GM21619 (cell line): ENCODE data around the gene MACROD2.
"Not testable (repeated sequence)": the region's sequence is repeated elsewhere in the genome, so short reads cannot be mapped to it uniquely, and the experiment has no call there.

ENCODE experiments used
- ATAC-seq: cut with Tn5 transposase; IDR thresholded peaks from one replicate; pipeline ENCODE4 v1.9.1; 2021; ENCODE audit not compliant: unreplicated experiment

The MACROD2 gene

DNA sequence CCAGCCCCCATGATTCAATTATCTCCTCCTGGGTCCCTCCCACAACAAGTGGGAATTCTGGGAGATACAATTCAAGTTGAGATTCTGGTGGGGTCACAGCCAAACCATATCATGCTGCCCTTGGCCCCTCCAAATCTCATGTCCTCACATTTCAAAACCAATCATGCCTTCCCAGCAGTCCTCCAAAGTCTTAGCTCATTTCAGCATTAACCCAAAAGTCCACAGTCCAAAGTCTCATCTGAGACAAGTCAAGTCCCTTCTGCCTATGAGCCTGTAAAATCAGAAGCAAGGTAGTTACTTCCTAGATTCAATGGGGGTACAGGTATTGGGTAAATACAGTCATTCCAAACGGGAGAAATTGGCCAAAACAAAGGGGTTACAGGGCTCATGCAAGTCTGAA, 1021.6 kb downstream of the MACROD2 start:
- not testable (repeated sequence) for ATAC-seq

DNA sequence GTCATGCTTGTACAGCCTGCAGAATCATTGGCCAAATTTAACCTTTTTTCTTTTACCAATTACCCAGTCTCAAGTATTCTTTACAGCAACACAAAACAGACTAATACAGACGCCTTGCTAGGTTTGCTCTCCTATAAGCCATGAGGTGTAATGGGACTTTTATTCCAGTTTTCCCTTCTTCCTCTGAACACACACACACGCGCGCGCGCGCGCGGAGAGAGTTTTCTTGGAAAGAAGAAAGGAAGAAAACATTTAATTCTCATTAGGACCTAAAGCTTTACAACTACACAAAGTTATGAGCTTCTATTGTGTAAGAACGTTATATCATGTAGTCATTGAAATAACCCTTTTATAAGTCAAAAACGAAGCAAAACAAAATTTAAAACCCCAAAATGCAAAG, 1023.6 kb downstream of the MACROD2 start:
- no peak for ATAC-seq

DNA sequence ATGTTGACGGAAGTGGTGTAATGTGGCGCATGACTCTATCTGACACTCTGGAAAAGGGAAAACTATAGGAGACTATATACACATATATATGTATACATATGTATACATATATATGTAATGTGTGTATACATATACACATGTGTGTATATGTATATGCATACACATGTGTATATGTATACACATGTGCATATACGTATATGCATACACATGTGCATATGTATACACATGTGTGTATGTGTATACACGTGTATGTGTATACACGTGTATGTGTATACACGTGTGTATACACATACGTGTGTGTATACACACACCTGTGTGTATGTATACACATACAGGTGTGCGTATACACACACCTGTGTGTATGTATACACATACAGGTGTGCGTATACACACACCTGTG, 1025.5 kb downstream of the MACROD2 start:
- ATAC-seq = no peak

DNA sequence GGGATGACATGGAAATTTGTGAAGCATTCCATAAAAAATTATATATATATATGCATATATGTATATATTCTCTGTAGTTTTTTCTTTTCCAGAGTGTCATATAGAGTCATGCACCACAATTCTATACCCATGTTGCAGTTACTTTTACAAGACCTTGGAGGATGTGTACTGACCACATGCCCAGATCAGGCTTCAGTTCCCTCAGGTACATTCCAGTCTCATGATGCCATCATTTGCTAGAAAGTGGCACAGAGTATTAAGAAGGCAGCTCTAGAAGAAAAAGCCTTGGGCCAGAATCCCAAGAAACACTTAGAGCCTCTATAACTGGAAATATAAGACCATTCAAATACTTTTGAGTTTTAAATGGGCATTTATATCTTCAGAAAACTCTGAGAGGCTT, 1027.6 kb downstream of the MACROD2 start:
- no peak for ATAC-seq

DNA sequence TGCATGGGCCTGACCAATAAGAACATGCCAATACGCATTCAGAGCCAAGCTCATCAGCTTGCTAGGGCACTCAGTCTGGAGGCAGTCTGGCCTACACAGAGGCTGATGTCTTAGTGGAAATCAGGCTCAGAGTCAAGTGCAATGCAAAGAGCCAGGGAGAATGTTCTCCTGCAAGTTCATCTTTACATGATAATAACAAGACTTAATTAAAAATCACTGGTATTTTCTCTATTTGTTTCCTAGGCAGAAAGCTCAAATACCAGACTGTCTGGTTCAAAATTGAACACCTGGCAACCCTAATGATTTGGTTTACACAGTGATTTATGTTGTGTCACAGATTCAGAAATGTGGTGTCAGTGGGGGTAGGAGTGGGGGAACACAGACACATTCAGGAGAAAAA, 1031.4 kb downstream of the MACROD2 start:
- ATAC-seq = no peak

DNA sequence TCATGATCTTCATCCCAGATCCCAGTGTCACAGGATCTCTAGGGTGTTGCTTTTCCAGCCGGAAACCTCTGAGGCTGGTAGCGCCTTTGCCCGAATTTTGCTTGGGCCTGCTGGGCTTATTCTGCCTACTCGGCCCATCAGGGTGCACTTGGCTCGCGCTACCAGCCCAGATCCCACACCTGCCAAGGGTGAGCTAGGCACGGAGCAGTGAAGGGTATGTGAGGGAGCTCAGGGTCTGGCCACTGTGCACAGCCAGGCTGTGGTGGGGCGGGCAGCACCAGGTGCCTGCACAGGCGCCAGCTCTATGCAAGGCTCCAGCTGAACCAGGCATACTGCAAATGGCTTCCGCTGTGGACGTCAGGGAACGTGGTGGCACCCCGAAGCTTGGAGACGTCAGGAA, 1035.5 kb downstream of the MACROD2 start:
- no peak for ATAC-seq

DNA sequence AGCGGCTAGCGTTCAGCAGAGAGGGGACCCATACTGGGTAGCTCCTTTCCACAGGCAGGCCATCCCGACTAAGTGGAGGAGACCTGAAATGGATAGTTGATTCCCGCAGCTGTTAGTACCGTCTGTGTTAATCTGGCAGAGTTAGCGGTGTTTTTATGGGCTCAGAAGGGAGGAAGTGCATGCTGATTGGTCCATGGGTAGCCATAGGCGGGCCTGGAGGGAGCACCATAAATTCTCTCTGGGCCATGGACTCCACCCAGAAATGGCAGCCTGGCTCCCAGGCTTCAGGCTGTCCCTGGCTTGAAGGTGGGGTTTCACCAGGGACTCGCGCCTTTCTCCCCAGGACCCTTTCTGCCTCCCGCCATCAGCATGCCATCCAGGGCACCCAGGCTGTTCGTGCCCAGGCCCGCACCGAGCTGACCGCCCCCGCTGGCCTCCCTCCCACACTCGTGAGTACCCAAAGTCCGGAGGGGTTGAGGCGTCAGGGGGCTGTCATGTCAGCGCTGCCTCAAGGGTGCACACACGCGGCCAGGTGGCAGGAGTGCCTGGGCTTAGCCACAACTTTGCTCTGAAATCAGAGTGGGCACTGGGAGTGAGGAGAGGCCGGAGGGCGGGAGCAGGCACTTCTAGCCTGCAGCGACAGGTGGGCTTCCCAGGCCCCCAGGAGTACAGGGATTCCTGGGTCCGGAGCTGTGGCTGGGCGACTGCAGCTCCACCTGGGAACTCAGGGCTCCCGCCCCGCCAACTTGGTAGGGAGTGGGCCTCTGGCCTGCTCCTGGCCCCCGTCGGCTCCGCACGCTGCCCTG, 1036.4 kb downstream of the MACROD2 start:
- no peak for ATAC-seq

DNA sequence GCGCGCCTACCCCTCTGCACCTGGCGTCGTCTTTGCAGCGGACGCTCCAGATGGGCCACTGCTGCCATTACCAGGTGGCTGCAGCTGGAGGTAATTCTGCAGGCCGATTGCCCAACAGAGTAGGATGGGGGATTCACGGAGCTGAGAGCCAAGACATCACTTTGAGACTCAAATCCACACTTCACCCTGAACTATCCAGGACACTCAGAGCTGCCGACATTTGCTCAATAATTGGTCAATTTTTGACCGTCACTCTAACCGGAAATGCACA, 1037.0 kb downstream of the MACROD2 start:
- no peak for ATAC-seq

DNA sequence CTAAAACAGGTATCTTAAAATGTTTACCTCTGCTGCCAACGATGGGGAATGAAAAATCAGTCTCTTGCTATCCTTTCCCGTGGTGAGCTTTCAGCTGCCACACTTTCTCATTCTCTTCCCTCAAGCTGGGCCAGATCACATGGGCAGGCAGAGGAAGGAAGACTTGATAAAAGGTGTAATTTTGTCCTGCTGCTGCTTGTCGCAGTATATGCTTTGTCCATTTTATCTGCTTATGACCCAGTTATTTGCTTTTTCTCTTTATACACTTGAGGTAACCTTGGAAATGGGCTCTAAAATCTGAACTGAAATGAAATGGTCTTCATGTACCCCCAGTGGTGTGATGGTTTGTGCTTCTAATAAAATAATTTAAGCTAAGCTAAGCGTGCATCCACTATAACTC, 1038.0 kb downstream of the MACROD2 start:
- no peak for ATAC-seq

DNA sequence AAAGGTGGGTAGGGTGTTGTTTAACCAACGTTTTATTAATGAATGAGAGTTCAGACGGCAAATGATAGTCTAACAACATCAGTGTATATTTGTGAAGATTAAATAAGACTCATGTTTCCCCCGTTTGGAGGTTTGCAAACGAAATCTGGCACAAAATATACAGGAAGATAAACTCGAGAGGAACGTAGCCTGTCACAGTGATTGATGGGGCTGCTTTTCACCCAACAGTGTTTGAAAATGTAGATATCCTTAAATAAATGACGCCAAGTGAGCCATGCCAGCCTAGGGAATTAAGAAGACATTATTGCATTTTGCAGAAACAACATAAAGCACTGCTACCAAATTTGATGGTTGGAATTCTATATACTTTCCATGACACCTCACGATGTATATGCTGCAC, 1038.6 kb downstream of the MACROD2 start:
- no peak for ATAC-seq

DNA sequence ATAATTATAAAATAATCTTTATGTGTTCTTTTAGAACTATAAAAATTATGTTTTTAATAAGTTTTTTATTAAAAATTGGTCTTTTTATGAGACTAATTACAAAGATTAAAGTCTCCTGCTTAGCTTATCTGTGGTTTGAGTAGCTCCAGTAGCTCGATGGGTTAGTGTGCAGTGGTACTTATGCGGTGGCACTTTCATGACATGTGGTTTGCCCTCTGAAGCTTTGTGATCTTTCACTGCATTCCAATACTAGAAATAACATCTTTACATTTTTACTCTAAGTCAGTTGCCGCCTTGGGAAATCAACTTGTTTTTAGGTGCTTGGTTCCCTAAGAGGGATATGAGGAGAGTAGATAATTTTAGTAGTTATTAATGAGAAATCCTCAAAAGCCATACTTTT, 1041.6 kb downstream of the MACROD2 start:
- no peak for ATAC-seq

DNA sequence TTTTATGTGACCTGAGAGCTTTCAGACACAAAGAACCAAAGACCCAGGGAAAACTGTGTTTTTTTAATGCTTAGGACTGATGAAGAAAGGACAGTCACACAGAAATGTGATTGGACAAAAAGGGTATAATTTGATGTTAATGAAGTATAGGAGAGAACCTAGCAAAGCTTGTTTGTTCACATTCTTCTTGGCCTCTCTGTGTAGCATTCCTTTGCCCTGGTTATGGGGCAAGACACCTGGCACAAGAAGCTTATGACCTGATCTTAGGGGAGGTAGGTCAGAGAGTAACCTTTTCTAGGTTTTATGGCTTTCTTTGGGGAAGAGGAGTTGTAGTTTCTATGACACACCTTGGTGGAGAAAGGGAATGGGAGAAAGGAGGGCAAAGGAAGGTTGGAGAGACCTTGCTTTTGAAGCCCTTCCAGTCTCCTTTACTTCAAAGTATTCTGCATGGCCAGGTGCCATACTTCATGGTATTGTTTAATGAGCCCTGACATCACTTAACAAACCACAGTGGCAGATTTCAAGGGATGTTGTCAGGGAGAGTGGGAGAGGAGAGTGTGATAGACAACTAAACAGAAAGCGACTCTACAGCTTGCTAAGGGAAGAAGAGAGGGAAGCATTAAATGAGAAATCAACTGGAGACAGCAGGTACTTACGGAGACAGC, 1043.9 kb downstream of the MACROD2 start:
- no peak for ATAC-seq

DNA sequence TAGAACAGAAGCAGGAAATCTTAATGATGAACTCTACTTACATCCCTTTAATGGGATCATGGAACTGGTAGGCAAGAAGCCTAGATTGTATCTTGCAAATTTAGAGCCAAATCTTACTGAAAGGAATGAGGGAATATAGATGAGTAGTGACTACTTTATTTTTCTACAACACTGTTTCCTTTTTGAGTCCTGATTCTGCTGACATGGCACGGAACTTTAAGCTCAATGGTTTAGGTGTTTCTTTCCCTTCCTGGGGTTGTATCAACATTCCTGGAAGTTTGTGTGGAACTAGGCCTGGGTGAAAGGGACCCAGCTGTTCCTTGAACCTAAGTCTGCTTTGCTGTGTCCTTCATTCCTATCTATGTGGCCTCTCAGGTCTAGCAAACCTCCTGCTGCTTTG, 1047.4 kb downstream of the MACROD2 start:
- no peak for ATAC-seq

DNA sequence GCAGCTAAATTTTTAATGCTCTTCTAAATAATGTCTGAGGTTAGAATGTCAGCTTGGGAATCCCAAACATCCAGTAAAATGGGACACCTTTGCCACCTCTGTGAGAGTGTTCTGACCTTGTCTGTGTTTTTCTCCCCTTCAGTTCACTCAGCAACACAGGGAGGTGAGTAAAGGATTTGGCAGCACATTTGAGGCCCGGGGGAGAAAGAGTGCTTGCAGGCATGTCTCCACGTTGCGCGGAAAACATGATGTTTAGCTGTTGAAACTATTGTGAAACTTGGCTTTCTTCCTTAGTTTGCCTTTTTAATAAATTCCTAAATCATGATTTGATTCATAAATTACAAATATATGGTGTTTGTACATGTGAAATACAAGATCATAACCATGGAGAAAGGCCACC, 1049.9 kb downstream of the MACROD2 start:
- ATAC-seq = no peak

DNA sequence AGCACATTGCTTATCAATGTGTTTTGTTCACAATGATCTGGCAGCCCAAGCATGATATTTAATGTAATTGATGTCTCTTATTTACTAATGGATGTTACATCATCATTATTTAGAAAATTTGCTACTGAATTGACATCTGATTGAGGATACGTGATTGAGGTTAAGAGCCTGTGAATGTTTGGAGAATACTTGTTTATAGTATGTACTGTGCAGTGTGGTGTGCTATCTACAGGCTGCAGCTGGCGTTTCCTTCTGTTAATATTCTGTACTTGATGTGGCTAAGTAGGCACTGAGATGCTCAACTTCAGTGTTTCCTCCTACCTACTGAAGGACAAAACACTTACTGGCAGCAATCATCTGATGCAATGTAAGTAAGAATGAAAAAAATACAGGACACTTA, 1051.7 kb downstream of the MACROD2 start:
- ATAC-seq = no peak

DNA sequence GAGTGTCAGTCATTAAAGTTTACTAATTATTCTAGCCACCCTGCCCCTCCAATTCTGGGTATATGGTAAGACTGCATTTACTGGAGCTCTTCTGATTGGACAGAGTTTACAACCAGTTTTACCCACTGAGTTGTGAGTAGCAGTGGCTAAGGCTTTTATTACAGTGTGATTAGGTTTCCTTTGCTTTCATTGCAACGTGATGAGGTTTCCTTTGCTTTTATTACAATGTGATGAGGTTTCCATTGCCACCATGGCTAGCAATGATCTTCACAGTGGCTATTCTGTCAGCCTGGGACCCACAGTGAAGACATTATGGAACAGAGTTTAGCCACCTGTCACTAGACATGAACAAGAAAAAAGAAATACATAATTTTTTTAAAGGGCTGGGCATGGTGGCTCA, 1052.3 kb downstream of the MACROD2 start:
- ATAC-seq = no peak

DNA sequence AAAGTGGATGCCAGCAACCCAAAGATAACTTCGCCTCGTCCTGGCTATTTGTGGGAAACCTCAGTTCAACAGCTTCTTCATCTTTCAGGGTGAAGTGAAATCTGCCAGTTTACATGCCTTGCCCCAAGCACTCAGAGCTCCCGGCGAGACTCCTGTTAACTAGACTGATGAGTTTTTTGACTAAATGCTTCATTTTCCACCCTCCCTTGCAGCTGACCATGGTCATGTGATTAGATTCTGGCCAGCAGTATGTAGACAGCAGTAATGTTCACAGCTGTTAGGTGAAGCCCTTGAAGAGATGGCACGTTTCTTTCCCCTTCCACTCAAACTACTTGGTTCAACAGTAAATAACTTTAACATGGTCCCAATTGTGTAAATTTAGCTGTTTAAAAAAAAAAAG, 1060.9 kb downstream of the MACROD2 start:
- no peak for ATAC-seq

DNA sequence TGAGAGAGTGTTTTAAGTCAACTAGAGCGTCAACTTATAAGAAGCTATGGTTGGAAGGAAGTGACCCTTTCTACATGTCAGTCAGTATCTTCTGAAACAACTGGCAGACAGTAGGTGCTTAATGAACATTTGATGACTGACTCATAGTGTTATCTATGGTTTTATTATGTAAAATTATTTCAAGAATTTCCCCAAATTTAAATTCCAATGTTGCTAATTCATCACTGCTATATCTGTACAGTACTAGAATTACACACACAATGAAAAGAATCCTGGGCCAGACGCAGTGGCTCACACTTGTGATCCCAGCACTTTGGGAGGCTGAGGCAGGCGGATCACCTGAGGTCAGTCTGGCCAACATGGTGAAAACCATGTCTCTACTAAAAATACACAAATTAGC, 1063.5 kb downstream of the MACROD2 start:
- ATAC-seq = no peak

DNA sequence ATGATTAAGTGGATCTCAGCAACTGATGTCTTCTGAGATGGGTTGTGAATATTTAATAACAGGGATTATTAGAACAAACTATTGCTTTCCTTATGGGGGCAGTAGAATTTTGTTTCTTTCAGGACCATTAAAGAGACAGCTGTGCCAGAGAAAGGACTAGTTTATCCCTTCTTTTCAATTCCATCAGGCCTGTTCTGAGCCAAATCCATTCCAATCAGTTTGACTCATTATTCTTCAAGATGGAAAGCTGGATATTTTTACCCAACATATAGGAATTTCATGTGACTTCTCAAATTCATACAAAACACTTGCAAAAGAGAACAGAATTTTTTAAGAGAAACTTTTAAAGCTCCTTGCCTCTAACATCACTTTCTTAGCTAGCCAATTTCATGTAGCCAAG, 1064.1 kb downstream of the MACROD2 start:
- ATAC-seq = no peak

DNA sequence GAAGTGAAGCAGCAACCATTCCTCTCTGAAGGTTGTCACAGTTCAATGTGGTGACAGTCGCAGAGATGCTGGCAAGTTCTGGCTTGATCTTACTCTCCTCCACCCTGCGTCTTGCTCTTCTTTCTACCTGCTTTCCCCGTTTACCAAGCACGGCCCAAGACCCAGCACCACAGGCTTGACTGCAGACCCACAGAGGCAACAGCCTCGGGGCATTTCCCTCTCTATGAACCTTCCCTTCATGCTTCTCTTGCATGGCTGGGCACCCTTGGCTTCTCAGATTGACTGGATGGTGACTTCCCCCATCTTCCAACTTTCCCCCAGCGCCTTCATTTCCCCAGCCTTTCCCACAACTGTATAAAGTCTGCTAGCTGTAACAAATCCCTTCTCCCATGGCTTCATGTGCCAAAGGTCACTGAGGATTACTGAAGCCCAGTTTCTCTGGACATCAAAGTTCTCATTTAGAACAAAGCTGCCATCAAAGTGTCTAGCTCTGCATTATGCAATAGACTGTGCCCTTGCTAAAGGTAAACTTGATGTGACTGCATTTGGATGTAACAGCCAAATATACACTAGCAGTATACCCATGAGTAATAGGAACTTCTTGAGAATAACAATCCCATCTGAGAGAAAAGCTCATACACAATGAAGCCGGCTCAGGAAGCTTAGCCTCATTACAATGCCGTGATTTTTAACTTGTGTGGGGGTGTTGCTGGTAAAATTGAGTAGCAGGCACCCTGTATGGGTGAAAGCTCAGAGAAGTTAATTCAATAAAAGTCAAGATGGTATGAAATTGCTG, 1065.1 kb downstream of the MACROD2 start:
- no peak for ATAC-seq

DNA sequence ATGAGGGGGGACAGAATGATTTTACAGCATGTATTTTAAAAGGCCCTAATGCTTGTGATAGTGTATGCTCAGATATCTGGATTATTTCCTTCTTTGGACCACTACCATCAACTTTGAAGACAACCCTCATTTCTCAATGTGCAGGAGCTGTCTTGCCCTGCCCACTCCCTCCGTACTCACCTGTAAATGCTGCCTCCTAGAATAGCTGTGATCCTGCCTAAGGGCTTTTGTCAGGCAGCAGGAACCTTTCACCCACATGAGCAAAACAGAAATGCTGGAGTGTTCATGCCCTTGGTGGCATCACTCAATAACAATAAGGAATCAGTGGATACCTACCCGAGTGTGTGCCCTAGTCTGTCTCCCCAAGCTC, 1065.7 kb downstream of the MACROD2 start:
- no peak for ATAC-seq

DNA sequence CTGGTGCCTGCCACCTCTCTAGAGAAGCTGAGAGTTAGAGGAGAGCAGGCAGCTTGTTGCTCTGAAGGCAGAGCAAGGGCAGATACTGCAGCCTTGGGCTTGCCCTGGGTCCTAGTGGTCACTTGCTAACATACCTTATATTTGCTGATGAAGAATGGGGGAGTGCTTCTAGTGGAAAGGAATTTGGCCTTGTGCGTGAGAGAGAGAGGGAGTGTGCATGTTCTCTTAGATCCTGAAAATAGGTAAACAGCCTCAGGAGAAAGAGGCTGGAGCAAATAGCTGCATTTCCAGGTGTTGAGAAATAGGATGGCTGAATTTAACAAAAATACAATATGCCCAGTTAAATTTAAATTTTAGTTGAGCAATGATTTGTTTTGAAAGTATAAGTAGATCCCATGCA, 1066.6 kb downstream of the MACROD2 start:
- no peak for ATAC-seq
